CD4-positive, alpha-beta T cell treated with Interleukin-15 for 1 hour (primary cell): ENCODE measurements around the gene FCAR.
"Not testable (repeated sequence)": the region's sequence is repeated elsewhere in the genome, so short reads cannot be mapped to it uniquely, and the experiment has no call there.

Experiments used
- DNase-seq: peaks from one replicate; pipeline ENCODE4 v3.0.0-alpha.2; 2020

Gene FCAR

GRCh38 chr19:54873990-54874389, at the start of gene FCAR:
Gene FCAR (plus strand): TSS chr19:54874235. CDS start chr19:54874290, 55 bp downstream.
- peak; percentile 71 for DNase-seq

GRCh38 chr19:54824416-54824815, 49.6 kb upstream of the FCAR start:
- DNase-seq: not testable (repeated sequence)

DNA sequence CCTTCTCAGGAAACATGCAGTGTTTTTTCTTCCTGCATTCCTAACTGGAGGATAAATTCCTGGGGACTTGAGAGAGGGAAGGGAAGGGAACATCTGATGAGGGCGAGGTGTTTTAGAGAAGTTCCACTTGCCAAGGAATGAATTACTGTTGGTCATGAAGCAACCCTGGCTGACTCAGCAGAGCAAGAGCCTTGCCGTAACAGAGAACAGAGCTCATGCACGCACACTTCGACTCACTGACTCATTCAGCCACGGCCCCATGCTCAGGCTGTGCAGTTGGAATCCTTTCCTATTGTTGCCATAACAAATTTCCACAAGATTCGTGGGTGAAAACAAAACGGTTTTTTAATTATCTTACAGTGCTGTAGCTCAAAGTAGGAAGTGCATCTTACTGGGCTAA, 48.7 kb upstream of the FCAR start:
- DNase-seq: peak; percentile 71

GRCh38 chr19:54828064-54828463, 46.0 kb upstream of the FCAR start:
- not testable (repeated sequence) for DNase-seq

DNA sequence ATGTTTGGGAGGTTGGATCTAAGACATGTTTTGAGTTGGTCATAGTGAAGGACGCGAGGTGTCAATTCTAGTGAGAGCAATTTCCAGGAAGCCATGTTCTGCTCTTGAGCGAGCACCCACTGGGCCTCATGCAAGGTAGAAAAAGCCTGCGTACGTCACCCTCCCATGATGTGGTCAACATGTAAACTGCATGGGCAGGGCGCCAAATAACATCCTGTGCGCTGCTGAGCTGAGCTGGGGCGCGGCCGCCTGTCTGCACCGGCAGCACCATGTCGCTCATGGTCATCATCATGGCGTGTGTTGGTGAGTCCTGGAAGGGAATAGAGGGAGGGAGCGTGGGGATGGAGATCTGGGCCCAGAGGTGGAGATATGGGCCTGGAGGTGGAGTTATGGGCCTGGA, 41.5 kb upstream of the FCAR start, which contains the start of gene KIR2DS4:
TSS of gene KIR2DS4 (plus strand) at position 181 of the 400 bp plus-strand sequence.
- not testable (repeated sequence) for DNase-seq

- not testable (repeated sequence) for DNase-seq
Observed at GRCh38 chr19:54835126-54835525, 38.9 kb upstream of the FCAR start.

GRCh38 chr19:54837522-54837921, 36.5 kb upstream of the FCAR start:
- not testable (repeated sequence) for DNase-seq

GRCh38 chr19:54843171-54843570, 30.9 kb upstream of the FCAR start:
- DNase-seq: not testable (repeated sequence)

DNA sequence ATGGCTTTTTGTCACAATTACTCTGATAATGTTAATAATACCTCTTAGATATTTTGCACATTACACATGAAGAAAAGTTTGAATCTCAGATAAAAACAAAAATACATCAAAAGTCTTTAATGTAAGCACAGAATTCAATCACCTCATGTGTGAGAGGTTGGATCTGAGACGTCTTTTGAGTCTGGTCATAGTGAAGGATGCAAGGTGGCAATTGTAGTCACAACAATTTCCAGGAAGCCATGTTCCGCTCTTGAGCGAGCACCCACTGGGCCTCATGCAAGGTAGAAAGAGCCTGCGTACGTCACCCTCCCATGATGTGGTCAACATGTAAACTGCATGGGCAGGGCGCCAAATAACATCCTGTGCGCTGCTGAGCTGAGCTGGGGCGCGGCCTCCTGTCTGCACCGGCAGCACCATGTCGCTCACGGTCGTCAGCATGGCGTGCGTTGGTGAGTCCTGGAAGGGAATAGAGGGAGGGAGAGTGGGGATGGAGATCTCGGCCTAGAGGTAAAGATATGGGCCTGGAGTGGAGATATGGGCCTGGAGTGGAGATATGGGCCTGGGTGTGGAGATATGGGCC, 23.9 kb upstream of the FCAR start, which contains the start of gene KIR3DL2:
TSS of gene KIR3DL2 (plus strand) at position 383 of the 580 bp plus-strand sequence. CDS start at position 416, 33 bp downstream.
- DNase-seq: peak; percentile 26

DNA sequence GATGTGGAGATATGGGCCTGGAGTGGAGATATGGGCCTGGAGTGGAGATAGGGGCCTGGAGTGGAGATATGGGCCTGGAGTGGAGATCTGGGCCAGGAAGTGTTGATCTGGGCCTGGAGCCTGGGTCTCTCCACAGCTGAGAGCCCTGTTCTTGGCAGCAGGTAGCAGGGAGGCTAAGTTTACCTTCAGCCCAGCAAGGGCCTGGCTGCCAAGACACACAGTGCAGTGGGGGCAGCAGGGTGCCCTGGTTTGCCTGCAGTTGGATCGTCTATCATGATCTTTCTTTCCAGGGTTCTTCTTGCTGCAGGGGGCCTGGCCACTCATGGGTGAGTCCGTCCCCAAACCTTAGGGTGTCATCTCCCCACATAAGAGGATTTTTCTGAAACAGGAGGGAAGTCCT, 23.1 kb upstream of the FCAR start:
- no peak for DNase-seq

DNA sequence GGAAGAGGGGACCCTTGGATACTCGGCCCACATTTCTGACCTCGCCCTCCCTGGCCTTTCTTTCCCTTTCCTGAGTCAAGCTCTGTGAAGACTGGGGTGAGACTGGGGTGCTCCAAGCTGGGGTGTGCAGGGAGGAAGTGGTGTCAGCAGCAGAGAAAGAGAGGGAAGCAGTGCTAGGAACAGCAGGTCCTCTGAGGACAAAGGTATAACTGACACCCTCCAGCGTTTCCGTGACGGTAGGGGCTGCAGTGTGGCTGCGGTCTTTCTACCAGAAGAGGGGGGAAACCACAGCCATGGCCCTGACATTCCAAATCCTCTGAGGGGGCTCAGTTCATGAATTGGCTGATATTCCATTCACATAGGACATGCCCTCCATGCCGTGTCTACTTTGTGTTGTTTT, 22.7 kb upstream of the FCAR start:
- no peak for DNase-seq

DNA sequence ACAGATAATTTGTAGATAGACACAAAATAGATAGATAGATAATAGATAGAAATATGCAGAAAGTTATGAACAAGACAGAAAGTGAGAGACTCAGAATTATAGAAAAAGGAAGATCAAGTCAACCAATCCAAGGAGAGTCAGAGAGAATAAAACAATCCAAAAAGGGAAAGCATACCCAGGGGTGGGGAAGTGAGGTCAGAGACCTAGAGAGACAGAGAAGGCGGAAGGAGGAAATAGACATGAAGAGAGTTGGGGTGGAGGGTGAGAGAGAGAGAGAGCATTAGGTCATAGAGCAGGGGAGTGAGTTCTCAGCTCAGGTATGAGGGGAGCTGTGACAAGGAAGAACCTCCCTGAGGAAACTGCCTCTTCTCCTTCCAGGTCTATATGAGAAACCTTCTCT, 18.8 kb upstream of the FCAR start:
- DNase-seq: not testable (repeated sequence)

DNA sequence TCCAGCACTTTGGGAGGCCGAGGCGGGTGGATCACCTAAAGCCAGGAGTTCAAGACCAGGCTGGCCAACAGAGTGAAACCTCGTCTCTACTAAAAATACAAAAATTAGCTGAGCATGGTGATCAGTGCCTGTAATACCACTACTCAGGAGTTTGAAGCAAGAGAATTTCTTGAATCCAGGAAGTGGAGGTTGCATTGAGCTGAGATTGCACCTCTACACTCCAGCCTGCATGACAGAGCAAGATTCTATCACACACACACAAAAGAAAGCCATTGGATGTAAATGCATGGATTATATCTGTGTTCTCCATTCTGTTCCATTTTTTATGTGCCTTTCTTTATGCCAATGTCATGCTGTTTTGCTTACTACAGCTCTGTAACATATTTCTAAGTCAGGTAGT, 15.6 kb upstream of the FCAR start:
- DNase-seq: not testable (repeated sequence)

GRCh38 chr19:54859421-54859820, 14.6 kb upstream of the FCAR start:
- DNase-seq: peak; percentile 62

DNA sequence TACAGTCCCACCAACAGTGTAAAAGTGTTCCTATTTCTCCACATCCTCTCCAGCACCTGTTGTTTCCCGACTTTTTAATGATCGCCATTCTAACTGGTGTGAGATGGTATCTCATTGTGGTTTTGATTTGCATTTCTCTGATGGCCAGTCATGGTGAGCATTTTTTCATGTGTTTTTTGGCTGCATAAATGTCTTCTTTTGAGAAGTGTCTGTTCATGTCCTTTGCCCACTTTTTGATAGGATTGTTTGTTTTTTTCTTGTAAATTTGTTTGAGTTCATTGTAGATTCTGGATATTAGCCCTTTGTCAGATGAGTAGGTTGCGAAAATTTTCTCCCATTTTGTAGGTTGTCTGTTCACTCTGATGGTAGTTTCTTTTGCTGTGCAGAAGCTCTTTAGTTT, 10.6 kb upstream of the FCAR start:
- not testable (repeated sequence) for DNase-seq

- DNase-seq: no peak
Observed at GRCh38 chr19:54871696-54872095, 2.3 kb upstream of the FCAR start.

DNA sequence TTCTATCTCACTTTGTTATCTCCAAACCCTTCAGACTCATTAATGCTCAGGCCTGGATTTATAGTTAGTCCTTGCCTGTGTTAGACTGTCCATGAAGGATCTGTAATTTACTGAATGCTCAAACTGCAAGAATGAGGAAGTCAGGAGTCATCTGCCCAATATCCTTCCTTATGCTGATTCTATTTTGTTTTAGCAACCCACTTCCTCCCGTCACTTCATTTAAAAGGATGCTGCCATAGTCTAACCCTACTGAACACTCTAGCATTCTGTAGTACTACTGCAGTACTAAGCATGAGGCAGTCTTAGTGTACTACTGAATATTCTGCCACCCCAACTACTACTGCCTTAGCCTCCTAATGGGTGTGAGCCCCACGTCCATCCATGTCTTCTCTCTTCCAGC, 1.5 kb downstream of the FCAR start:
- DNase-seq: no peak

GRCh38 chr19:54877471-54877870, 3.4 kb downstream of the FCAR start:
- no peak for DNase-seq

GRCh38 chr19:54881884-54882283, 7.8 kb downstream of the FCAR start:
- DNase-seq: no peak

DNA sequence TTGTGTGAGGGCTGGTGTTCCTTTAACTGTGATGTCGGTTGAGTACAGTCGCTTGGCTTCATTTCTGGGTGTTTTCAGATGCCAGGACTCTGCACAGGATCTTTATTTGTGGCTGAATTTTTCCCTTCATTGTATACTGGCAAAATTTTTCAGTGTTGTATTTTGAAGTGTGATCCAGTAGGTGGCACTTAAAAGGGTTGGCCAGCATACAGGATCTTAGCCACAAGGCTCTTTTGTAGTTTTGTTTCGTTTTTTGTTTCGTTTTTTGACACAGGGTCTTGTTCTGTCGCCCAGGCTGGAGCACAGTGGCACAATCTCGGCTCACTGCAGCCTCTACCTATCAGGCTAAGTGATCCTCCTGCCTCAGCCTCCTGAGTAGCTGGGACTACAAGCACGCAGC, 8.7 kb downstream of the FCAR start:
- no peak for DNase-seq

- no peak for DNase-seq
Observed at GRCh38 chr19:54883228-54883627, 9.2 kb downstream of the FCAR start.

DNA sequence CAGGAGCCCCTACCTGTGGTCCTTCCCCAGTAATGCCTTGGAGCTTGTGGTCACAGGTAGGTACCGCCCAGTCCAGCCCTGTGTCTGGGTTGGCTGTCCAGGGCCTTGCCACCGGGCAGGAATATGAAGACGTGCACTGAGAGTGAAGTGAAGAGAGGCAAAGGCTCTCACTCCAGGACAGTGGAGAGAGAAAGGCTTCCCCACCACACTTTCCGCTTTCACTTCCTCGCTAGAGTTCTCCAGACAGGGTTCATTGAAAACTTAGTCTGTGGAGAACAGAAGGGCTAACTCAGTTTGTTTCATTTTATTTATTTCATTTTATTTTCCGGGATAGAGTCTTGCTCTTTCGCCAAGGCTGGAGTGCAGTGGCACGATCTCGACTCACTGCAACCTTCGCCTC, 14.2 kb downstream of the FCAR start:
- DNase-seq: no peak

- DNase-seq: no peak
Observed at GRCh38 chr19:54889566-54889965, 15.5 kb downstream of the FCAR start.

DNA sequence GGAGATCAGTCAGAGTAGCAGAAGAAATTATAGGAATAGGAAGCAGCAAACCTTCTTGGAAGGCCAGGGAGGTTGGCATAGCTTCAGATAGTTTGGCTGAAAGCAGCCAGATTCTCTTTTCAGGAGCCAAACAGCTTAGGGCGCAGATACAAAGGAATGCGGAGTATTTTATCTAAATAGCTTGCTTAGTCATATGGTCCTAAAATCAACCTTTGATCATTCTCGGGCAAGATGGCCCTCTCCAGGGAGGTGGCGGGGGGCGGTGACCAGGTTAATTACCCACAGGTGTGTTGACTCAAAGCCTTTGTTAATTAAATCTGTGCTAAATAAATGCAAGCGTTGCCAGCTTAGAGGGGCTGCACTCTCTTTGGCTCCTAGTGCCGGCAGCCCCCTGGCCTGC, 19.4 kb downstream of the FCAR start:
- DNase-seq: no peak

DNA sequence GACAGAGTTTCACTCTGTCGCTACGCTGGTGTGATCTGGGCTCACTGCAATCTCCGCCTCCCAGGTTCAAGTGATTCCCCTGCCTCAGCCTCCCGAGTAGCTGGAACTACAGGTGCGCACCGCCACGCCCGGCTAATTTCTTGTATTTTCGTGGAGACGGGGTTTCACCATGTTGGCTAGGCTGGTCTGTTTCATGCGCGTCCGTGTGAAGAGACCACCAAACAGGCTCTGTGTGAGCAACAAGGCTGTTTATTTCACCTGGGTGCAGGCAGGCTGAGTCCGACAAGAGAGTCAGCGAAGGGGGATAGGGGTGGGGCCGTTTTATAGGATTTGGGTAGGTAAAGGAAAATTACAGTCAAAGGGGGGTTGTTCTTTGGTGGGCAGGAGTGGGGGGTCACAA, 20.1 kb downstream of the FCAR start:
- DNase-seq: not testable (repeated sequence)
